ENCODE measurements around the gene FUOM.

DNA sequence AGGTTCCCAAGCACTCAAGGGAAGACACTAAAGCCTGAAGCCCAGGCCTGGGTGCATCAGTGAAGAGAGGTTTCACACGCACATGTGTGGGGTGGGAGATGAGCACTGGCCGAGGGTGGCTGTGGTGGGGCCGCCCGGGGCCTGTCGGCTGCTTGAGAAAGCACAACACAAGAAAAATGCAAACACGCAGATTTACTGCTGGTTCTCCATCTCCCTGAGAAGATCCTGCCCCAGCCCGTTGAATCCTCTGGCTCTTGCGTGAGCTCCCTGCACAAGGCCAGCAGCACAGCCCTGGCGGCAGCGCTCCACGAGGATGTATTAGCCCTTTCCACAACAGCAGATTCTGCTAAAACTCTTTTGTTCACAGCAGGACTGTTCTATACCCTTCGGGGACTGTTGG lies 42.9 kb downstream of the FUOM start:
- no peak for TF ChIP-seq STAT3 (IDR thresholded peaks at IDR 0.05; ENCODE audit: low read depth, low read length)
- TF ChIP-seq, protein P1, sequence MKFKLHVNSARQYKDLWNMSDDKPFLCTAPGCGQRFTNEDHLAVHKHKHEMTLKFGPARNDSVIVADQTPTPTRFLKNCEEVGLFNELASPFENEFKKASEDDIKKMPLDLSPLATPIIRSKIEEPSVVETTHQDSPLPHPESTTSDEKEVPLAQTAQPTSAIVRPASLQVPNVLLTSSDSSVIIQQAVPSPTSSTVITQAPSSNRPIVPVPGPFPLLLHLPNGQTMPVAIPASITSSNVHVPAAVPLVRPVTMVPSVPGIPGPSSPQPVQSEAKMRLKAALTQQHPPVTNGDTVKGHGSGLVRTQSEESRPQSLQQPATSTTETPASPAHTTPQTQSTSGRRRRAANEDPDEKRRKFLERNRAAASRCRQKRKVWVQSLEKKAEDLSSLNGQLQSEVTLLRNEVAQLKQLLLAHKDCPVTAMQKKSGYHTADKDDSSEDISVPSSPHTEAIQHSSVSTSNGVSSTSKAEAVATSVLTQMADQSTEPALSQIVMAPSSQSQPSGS (IDR thresholded peaks at IDR 0.05; ENCODE audit: low read length) = no peak
- TF ChIP-seq YBX1 (IDR thresholded peaks at IDR 0.05) = no peak
- no peak for TF ChIP-seq GABPA (IDR thresholded peaks at IDR 0.05; ENCODE audit: low read depth)
- no peak for TF ChIP-seq RAD51 (IDR thresholded peaks at IDR 0.05)
- no peak for TF ChIP-seq CTCF (IDR thresholded peaks at IDR 0.05 in 2 of 3, conservative IDR thresholded peaks at IDR 0.05 in 1 of 3; ENCODE audit: control insufficient read depth in 2 of 3, extremely low read depth in 1 of 3, insufficient read depth in 1 of 3, low read depth in 3 of 3, low read length in 3 of 3)
- TF ChIP-seq JUND (IDR thresholded peaks at IDR 0.05; ENCODE audit: low read depth, low read length) = no peak
- no peak for TF ChIP-seq SMC3 (IDR thresholded peaks at IDR 0.05; ENCODE audit: borderline replicate concordance, low read length)
- no peak for TF ChIP-seq RAD21 (IDR thresholded peaks at IDR 0.05; ENCODE audit: insufficient read depth, low read depth, low read length)
- TF ChIP-seq BHLHE40 (IDR thresholded peaks at IDR 0.05; ENCODE audit: borderline replicate concordance in 1 of 2, low read depth in 2 of 2, low read length in 1 of 2) = no peak
- TF ChIP-seq ETV6 (conservative IDR thresholded peaks at IDR 0.05 in 1 of 2, IDR thresholded peaks at IDR 0.05 in 1 of 2; ENCODE audit: borderline replicate concordance in 1 of 2, low read depth in 1 of 2) = no peak
- TF ChIP-seq ZNF274 (IDR thresholded peaks at IDR 0.05; ENCODE audit: insufficient read depth, insufficient read length) = no peak
- TF ChIP-seq POLR2A (IDR thresholded peaks at IDR 0.05; ENCODE audit: low read depth, low read length) = no peak
